Epithelial cell of esophagus (primary cell): ENCODE measurements around the gene RGS19.

Experiments
- DNase-seq: peaks from one replicate; pipeline ENCODE4 v3.0.0; 2010; ENCODE audit warnings: low read depth
- H3K4me3 ChIP-seq: 2 replicates; pipeline ENCODE4 v1.5.1; 2011; ENCODE audit warnings: mild to moderate bottlenecking, low read length, control low read depth
- CTCF ChIP-seq: IDR thresholded peaks from 2 replicates; pipeline ENCODE4 v1.5.1; 2011; ENCODE audit warnings: low read depth, mild to moderate bottlenecking, low read length, control low read depth, inconsistent platforms; ENCODE audit not compliant: insufficient read depth; ENCODE audit errors: missing control alignments

Gene RGS19

GRCh38 chr20:64051561-64052325 lies 27.6 kb downstream of the RGS19 start:
- no peak for DNase-seq
- TF ChIP-seq CTCF, result no peak
- no peak overlapping the region for H3K4me3 ChIP-seq

GRCh38 chr20:64051033-64051452 lies 28.3 kb downstream of the RGS19 start:
- no peak for TF ChIP-seq CTCF
- H3K4me3 ChIP-seq, result no peak overlapping the region
- no peak for DNase-seq

GRCh38 chr20:64050261-64051032 lies 28.9 kb downstream of the RGS19 start:
- no peak for DNase-seq

GRCh38 chr20:64049878-64050260 lies 29.4 kb downstream of the RGS19 start:
- no peak overlapping the region for H3K4me3 ChIP-seq
- no peak for TF ChIP-seq CTCF
- no peak for DNase-seq

More at GRCh38 chr20:64050261-64051032, 28.9 kb downstream of the RGS19 start:
- no peak for TF ChIP-seq CTCF
- no peak overlapping the region for H3K4me3 ChIP-seq

- TF ChIP-seq CTCF, result no peak
- no peak within 1 kb of the TSS for H3K4me3 ChIP-seq
- DNase-seq, result peak; percentile 53
Measured at GRCh38 chr20:64049060-64049877, 30.0 kb downstream of the RGS19 start, which contains the start of gene SOX18. Gene SOX18 (minus strand): TSS chr20:64049639. CDS start chr20:64049516, 123 bp downstream.

GRCh38 chr20:64048402-64049044 lies 30.8 kb downstream of the RGS19 start:
- H3K4me3 ChIP-seq, result no peak overlapping the region
- no peak for TF ChIP-seq CTCF

More at GRCh38 chr20:64048402-64049044, 30.8 kb downstream of the RGS19 start:
- no peak for DNase-seq
